A673 (cell line): ENCODE data around the gene CDC45.

Experiments used
- EZH2 ChIP-seq: fragments of 200-600 bp; sonication (generic); IDR thresholded peaks from 2 replicates; pipeline ENCODE4 v1.6.1; 2017; ENCODE audit warnings: borderline replicate concordance, low read depth, mild to moderate bottlenecking, mixed read lengths, antibody characterized with exemption, low read length; ENCODE audit not compliant: poor library complexity, severe bottlenecking
- TF ChIP-seq, protein P1 (sequence below): fragments of 300-800, 200-600 bp; sonication (generic); conservative IDR thresholded peaks from 2 replicates; pipeline ENCODE4 v1.5.1; 2017; ENCODE audit warnings: low read depth, mild to moderate bottlenecking, antibody characterized with exemption, low read length, moderate library complexity, mixed read lengths

DNA sequence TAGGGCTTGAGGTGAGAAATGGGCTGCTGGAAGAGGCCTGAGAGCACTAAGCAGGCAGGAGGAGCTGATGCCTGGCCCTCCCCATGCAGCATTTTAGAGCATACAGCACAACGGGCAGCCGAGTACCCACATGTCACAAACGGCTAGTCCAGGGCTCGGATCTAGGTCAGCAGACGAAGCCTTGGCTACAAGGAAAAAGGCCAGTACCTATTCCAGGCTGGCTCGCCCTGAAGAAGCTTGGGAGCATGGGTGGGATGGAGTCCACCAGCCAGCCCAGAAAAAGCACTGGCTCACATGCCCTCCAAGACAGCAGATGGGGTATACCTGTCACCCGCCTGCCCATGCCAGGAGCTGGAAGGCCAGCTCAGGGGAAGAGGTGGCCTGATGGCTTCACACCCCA is 10.3 kb upstream of the CDC45 start:
- TF ChIP-seq, protein P1, sequence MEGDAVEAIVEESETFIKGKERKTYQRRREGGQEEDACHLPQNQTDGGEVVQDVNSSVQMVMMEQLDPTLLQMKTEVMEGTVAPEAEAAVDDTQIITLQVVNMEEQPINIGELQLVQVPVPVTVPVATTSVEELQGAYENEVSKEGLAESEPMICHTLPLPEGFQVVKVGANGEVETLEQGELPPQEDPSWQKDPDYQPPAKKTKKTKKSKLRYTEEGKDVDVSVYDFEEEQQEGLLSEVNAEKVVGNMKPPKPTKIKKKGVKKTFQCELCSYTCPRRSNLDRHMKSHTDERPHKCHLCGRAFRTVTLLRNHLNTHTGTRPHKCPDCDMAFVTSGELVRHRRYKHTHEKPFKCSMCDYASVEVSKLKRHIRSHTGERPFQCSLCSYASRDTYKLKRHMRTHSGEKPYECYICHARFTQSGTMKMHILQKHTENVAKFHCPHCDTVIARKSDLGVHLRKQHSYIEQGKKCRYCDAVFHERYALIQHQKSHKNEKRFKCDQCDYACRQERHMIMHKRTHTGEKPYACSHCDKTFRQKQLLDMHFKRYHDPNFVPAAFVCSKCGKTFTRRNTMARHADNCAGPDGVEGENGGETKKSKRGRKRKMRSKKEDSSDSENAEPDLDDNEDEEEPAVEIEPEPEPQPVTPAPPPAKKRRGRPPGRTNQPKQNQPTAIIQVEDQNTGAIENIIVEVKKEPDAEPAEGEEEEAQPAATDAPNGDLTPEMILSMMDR, result no peak
- TF ChIP-seq EZH2, result no peak
